Measurements from ENCODE around the gene ARHGAP22.

GRCh38 chr10:48507933-48508790 lies 96.7 kb downstream of the ARHGAP22 start:
- TF ChIP-seq POLR2A (IDR thresholded peaks at IDR 0.05; ENCODE audit: low read depth, low read length) (no peak), TAF1 (IDR thresholded peaks at IDR 0.05; ENCODE audit: low read depth, low read length) (no peak), POLR2AphosphoS5 (IDR thresholded peaks at IDR 0.05; ENCODE audit: low read depth, low read length) (no peak)
